KMS-11 (cell line): ENCODE data around the gene PDE8B.
"Not testable (repeated sequence)": the region's sequence is repeated elsewhere in the genome, so short reads cannot be mapped to it uniquely, and the experiment has no call there.

ENCODE experiments used
- H2AFZ ChIP-seq: fragments of 200-600 bp; sonication (generic); 2 replicates; pipeline ENCODE4 v1.6.1; 2016; ENCODE audit warnings: antibody characterized with exemption, mixed run types, low read depth
- H3K27ac ChIP-seq: fragments of 200-600 bp; sonication (generic); 2 replicates; pipeline ENCODE4 v1.6.1; 2016; ENCODE audit warnings: mild to moderate bottlenecking, mixed run types
- H3K27me3 ChIP-seq: fragments of 200-600 bp; sonication (generic); 2 replicates; pipeline ENCODE4 v1.6.1; 2017; ENCODE audit warnings: mild to moderate bottlenecking, low read depth, mixed run types, moderate library complexity; ENCODE audit not compliant: insufficient read depth
- H3K36me3 ChIP-seq: fragments of 200-600 bp; sonication (generic); 2 replicates; pipeline ENCODE4 v1.6.1; 2017; ENCODE audit warnings: mild to moderate bottlenecking, mixed run types; ENCODE audit not compliant: insufficient read depth
- H3K4me1 ChIP-seq: fragments of 200-600 bp; sonication (generic); 2 replicates; pipeline ENCODE4 v1.6.1; 2016; ENCODE audit warnings: mild to moderate bottlenecking, low read depth, mixed run types; ENCODE audit not compliant: poor library complexity, severe bottlenecking
- H3K4me2 ChIP-seq: fragments of 200-600 bp; sonication (generic); 2 replicates; pipeline ENCODE4 v1.7.0; 2016; ENCODE audit warnings: mild to moderate bottlenecking, mixed run types
- H3K4me3 ChIP-seq: fragments of 200-600 bp; sonication (generic); IDR thresholded peaks from 2 replicates; pipeline ENCODE4 v1.6.1; 2017; ENCODE audit warnings: low read depth, low read length, mixed read lengths; ENCODE audit not compliant: insufficient read depth
- H3K79me2 ChIP-seq: fragments of 200-600 bp; sonication (generic); 2 replicates; pipeline ENCODE4 v1.6.1; 2016; ENCODE audit warnings: low read depth, mixed run types; ENCODE audit not compliant: insufficient read depth
- H3K9ac ChIP-seq: fragments of 200-600 bp; sonication (generic); 2 replicates; pipeline ENCODE4 v1.6.1; 2016; ENCODE audit warnings: mild to moderate bottlenecking, mixed run types
- H4K20me1 ChIP-seq: fragments of 200-600 bp; sonication (generic); 2 replicates; pipeline ENCODE4 v1.6.1; 2016; ENCODE audit warnings: mild to moderate bottlenecking, mixed run types; ENCODE audit not compliant: insufficient read depth
- CTCF ChIP-seq: fragments of 200-600 bp; sonication (generic); conservative IDR thresholded peaks from 2 replicates; pipeline ENCODE4 v1.6.1; 2017; ENCODE audit warnings: low read depth, mild to moderate bottlenecking, antibody characterized with exemption, low read length, moderate library complexity, mixed read lengths

PDE8B gene

GRCh38 chr5:77376609-77377300 is 166.3 kb downstream of the PDE8B start:
- Histone ChIP-seq H2AFZ (no peak overlapping the region), H3K4me1 (no peaks in the 10 kb centered on the region), H3K27ac (no peak overlapping the region), H3K27me3 (no peaks in the 10 kb centered on the region), H3K4me3 (no peak overlapping the region), H3K4me2 (no peak overlapping the region), H3K36me3 (no peaks in the 10 kb centered on the region), H4K20me1 (no peaks in the 10 kb centered on the region), H3K9ac (no peak overlapping the region), H3K79me2 (no peaks in the 10 kb centered on the region)
- TF ChIP-seq CTCF: no peak

GRCh38 chr5:77379558-77380061 is 169.1 kb downstream of the PDE8B start:
- Histone ChIP-seq H3K27ac (no peak overlapping the region), H3K27me3 (no peaks in the 10 kb centered on the region), H3K36me3 (no peaks in the 10 kb centered on the region), H3K79me2 (no peaks in the 10 kb centered on the region), H3K4me3 (no peak overlapping the region), H2AFZ (no peak overlapping the region), H4K20me1 (no peaks in the 10 kb centered on the region), H3K4me1 (no peaks in the 10 kb centered on the region), H3K9ac (no peak overlapping the region), H3K4me2 (no peak overlapping the region)
- TF ChIP-seq CTCF: no peak

GRCh38 chr5:77380636-77381035 is 170.2 kb downstream of the PDE8B start:
- Histone ChIP-seq H3K27ac (no peak overlapping the region), H3K36me3 (no peaks in the 10 kb centered on the region), H3K4me3 (no peak overlapping the region), H3K4me1 (no peaks in the 10 kb centered on the region), H2AFZ (no peak overlapping the region), H3K79me2 (no peaks in the 10 kb centered on the region), H3K4me2 (no peak overlapping the region), H4K20me1 (no peaks in the 10 kb centered on the region), H3K9ac (no peak overlapping the region), H3K27me3 (no peaks in the 10 kb centered on the region)
- no peak for TF ChIP-seq CTCF

GRCh38 chr5:77383336-77383735 is 172.9 kb downstream of the PDE8B start:
- not testable (repeated sequence) for H3K4me1 ChIP-seq, H3K4me3 ChIP-seq, H3K27me3 ChIP-seq, H3K36me3 ChIP-seq, H4K20me1 ChIP-seq, H3K9ac ChIP-seq, H3K79me2 ChIP-seq, H3K27ac ChIP-seq, H3K4me2 ChIP-seq, H2AFZ ChIP-seq

- H3K4me3 ChIP-seq, H3K4me2 ChIP-seq, H3K36me3 ChIP-seq, H3K9ac ChIP-seq, H3K4me1 ChIP-seq, H4K20me1 ChIP-seq, H3K79me2 ChIP-seq, H3K27me3 ChIP-seq, H3K27ac ChIP-seq, H2AFZ ChIP-seq: not testable (repeated sequence)
Observed at GRCh38 chr5:77386340-77386739, 175.9 kb downstream of the PDE8B start.
